HG03521 (cell line): Measurements from ENCODE around the gene GNA15.

Source experiments
- ATAC-seq: cut with Tn5 transposase; IDR thresholded peaks from one replicate; pipeline ENCODE4 v1.9.1; 2021; ENCODE audit warnings: mild to moderate bottlenecking, moderate library complexity; ENCODE audit not compliant: unreplicated experiment

GNA15 gene

GRCh38 chr19:3120611-3121276, 15.1 kb upstream of the GNA15 start:
- ATAC-seq, result no peak

- no peak for ATAC-seq
Measured at GRCh38 chr19:3121396-3121795, 14.4 kb upstream of the GNA15 start.

DNA sequence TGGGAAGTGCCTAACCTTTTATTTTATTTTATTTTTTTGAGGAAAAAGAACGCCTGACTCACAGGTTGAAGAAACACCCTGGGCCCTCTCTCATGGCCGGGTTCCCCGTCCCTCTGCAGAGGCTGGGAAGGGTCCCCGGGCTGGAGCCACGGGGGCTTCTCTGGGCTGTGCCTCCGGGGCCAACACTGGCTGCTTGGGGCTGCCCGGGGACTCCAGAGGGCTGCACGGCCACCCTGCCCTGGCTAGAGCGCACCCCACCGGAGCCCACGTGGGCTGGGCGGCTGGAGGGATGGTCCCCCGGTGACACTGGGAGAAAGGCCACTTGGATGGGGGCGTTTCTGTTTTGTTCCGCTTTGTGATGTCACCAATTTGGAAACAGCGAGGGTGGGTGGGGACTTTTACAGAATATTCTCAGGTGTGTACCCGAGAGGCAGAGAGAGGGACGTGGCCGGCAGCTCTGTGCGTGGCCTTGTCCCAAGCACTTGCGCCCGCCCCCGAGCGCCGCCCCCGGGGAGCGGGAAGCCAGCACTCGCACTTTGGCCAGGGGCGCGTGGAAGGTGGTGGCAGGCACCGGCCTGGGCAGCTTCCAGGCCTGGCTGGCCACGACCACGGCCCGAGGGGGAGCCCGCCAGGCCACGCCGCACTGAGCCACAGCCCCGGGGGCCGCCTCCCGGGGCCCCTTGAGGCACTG, 13.9 kb upstream of the GNA15 start:
- no peak for ATAC-seq

DNA sequence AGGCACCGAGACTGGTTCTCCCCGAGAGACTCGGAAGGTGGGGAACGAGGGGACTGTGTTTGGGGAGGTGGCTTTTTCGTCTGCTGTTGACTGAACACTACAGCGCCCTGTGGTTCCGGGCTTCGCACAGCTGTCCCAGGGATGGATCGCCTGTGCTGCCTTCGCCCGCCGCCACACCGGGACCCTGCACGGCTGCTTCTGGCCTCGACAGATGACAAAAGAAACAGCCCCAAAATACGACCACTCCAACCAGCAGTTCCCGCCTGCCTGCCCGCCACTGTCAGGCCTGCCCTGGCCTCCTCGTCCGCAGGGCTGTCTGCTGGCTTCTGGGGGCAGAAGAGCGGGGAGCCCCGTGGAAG, 13.3 kb upstream of the GNA15 start:
- ATAC-seq, result no peak

GRCh38 chr19:3123088-3123721, 12.6 kb upstream of the GNA15 start:
- ATAC-seq, result no peak

DNA sequence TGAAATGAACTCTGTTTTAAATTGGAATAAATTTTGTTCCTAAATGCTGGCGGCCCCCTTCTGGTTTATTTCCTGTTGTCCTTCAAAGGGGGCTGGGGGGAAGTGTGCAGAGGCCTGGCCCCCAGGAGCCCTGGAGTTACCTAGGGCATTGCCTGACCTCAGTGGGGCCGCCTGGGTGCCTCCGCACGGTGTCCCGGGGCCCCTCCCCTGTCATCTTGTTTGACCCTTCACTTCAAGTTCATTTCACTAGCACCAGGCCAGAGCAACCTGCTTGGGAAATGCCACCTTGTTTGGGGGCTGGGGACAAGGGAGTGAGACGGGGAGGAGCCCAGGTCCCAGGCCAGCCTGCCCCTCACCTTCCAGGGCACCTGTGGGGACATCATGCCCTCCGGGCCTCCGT, 11.9 kb upstream of the GNA15 start:
- ATAC-seq, result no peak

DNA sequence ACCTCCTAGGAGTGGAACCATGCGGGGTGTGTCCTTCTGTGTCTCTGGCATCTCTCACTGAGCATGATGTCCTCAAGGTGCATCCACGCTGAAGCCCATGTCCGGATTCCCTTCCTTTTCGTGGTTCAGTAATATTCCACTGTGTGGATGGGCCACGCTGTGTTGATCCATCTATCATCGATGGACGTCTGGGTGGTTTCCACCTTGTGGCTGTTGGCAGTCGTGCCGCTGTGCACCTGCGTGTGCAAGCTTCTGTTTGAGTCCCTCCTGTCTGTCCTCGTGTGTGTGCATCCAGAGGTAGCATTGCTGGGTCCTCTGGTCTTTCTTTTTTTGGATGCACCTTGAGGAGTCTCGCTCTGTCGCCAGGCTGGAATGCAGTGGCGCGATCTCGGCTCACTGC, 11.2 kb upstream of the GNA15 start:
- no peak for ATAC-seq

DNA sequence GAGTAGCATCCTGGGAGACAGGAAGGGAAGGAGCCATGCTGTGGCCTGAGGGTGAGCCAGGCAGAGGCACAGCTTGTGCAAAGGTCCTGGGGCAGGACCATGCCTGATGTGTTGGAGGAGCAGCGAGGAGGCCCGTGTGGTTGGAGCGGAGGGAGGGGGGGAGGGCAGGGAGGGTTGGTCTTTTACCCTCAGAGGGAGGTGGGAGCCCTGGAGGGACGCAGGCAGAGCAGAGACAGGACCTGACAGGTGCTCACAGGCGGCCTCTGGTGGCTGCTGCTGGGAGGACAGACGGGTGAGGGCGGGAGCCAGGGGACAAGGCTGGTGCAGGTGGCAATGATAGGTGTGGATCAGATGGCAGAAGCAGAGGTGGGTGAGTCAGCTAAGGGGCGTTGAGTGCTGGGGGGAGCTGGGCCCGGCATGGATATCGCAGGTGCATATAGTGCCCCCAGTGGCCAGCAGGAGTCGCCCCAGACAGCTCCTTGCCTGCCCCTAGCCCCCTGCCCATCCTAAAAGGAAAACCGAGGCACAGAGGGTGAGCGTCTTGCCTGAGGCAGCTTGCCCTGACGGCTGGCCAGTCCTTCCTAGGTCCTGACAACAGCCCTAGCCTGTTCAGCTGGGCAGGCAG, 9.8 kb upstream of the GNA15 start:
- ATAC-seq, result no peak

- no peak for ATAC-seq
Measured at GRCh38 chr19:3129112-3129511, 6.7 kb upstream of the GNA15 start.

DNA sequence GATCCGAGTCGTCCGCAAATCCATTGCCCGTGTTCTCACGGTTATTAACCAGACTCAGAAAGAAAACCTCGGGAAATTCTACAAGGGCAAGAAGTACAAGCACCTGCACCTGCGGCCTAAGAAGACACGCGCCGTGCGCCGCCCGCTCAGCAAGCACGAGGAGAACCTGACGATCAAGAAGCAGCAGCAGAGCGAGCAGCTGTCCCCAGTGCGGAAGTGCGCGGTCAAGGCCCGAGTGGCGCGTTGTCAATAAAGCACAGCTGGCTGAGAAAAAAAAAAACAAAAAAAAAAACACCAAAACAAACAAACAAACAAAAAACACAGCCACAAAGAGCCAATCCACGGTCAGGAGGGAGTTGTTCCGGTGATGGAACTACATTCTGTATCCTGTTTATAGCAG, 4.7 kb upstream of the GNA15 start:
- no peak for ATAC-seq

DNA sequence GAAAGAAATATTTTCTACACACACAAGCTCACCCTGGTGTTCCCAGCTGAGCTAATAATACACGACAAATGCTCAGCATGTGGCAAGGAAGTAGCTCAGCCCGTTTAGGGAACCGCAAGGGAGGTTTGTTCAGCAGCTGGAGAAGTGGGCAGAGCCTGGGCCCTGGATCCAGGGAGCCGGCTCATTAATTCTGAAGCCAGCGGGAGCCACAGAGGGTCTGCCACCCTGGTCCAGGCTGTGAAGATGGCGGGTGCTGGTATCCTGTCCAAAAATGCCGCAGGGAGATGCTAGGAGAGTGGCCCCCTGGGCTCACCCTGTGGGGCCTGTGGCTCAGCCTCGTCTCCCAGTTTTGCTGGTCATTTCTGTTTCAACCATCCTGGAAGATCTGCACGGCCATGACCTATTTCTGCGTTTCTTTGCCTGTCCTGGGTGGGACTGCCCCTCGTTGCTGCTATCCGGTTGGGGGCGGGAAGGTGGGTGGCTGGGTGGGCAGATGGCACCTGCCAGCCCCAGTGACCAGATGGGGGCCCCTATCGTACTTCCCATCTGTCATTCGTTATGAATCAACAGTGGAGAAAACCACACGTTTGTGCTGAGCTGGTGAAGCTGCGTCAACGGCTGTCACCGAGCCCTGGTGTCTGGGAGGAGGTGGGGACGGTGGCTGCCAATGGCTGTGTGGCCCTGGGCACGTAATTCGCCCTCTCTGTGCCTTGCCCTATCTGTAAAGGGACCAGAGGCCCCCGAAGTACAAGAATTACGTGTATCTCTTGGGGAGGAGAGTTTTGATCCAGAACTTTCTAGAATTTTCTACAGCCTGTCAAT, 2.7 kb upstream of the GNA15 start:
- no peak for ATAC-seq

- no peak for ATAC-seq
Measured at GRCh38 chr19:3133793-3134116, 2.1 kb upstream of the GNA15 start.

DNA sequence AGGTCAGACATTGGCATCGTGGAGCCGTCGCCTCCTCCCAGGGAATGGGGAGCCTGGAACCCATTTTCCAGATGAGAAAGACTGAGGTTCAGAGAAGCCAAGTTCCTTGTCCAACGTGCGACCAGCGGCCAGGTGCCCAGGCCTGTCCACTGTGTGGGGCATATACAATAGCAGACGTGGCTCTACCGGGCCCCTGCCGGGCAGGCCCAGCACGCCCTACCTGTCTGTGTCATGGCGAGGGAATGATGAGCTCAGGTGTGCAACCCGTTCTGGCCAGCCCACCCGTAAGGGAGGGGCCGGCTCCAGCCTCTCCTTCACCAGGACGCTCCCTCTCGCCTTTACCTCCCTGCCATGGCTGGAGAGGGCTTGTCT, 837 bp downstream of the GNA15 start:
- ATAC-seq, result no peak

DNA sequence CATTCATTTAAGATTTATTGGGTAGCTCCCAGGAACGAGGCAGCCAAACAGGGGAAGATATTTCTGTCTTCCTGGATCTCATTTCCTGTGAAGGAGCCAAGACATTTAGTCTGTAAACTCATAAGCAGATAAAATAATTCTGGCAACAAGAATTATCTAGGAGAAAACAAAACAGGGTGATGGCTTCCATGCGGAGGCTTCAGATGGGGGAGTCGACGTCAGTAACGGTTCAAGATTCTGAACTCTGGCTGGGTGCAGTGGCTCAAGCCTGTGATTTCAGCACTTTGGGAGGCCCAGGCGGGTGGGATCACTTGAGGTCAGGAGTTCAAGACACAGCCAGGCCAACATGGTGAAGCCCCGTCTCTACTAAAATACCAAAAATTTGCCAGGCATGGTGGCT, 1.3 kb downstream of the GNA15 start:
- ATAC-seq, result no peak

GRCh38 chr19:3138268-3138667, 2.4 kb downstream of the GNA15 start:
- no peak for ATAC-seq

DNA sequence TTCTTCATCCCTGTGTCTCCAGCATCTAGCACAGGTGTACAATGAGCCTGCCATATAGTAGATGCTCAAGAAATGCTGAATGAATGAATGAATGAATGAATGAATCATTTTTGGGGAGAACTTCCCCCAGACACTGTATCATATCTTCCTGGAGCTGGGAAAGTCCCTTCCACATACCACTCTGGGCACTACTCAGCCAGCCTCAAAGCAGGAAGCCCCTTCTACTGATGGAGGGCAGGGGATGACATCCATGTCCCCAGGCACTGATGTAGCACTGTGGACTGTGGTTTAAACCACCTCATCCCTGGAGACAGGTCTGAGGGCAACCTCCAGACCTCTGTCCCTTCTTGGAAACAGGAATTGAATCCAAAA, 4.8 kb downstream of the GNA15 start:
- no peak for ATAC-seq

DNA sequence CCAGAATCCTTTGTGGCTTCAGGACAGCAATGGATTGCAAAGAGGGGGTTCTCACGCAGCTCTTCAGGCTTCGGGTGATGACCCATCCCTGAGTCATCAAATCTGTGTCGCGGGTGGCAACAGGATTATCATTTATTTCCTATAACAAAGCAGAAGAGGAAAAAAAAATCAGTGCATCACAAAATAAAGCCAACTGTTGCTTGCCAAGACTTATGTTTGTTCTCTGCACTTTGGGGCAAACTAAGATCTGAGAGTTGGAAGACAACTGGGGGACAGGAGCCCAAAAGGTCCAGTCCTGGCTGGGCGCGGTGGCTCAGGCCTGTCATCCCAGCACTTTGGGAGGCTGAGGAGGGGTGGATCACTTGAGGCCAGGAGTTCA, 6.4 kb downstream of the GNA15 start:
- ATAC-seq, result no peak

DNA sequence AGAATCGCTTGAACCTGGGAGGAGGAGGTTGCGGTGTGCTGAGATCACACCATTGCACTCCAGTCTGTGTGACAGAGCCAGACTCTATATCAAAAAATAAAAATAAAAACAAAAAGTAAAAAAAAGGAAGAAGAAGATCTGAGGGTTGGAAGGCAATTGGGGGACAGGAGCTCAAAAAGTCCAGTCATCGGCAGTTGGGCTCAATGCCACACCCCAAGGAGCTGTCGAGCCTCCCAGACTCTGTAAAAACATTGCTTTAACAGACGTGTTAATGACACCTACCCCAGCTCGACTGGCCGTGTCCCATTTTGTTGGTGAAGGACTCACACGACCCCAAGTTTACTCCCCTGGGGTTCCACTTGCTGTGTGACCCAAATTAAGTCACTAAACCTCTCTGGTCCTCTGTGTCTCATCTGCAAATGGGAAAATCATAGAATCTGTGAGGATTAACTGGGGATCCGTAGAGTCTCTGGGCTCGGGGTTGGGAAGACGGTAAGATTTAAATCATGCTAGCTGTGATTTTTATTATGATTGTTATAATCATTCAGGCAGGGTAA, 7.0 kb downstream of the GNA15 start:
- no peak for ATAC-seq

DNA sequence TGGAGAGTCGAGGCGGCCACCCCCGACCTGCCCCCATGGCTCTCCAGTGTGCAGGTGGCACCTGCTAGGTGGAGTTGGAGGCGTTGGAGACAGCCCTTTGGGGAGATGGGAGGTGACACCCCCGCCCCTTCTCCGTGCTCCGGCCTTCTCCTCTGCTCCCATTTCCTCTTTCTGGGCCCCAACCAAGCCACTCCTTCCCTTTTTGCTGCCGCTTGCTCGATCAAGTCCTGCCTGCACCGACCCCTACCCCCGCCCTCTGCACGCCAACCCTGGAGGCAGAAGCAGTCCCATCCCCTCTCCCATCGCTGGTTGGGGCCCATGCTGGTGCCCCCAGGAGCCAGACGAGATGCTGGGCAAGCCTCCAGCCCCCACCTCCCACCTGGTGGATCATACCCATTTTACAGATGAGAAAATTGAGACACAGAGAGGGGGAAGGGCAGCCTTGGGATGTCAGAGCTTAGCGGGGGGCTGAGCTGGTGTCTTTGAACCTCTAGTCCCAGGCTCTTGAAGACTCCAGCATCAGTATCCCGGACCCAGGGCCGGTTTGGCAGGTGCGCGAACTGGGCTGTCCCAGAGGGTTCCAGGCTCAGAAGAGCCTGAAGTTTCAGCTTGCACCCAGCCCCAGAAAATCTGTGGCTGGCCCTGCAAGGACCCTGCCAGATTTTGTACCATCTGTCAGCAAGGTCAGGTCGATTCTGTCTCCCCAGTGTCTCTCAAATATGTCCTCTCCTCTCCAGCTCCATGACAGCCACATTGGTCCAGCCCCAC, 10.3 kb downstream of the GNA15 start:
- ATAC-seq, result no peak

GRCh38 chr19:3146677-3147100, 10.9 kb downstream of the GNA15 start:
- no peak for ATAC-seq
